NCI-H226 (cell line): ENCODE data around the gene PHLDB2.

Experiments
- DNase-seq: peaks from one replicate; pipeline ENCODE4 v3.0.0-alpha.2; 2015

The PHLDB2 gene

GRCh38 chr3:111967651-111968274, 108.7 kb downstream of the PHLDB2 start:
- peak; percentile 62 for DNase-seq

GRCh38 chr3:111968319-111969054, 109.4 kb downstream of the PHLDB2 start:
- DNase-seq, result no peak

- no peak for DNase-seq
Observed at GRCh38 chr3:111970376-111970775, 111.3 kb downstream of the PHLDB2 start.

- DNase-seq, result no peak
Observed at GRCh38 chr3:111971533-111972130, 112.6 kb downstream of the PHLDB2 start.

- DNase-seq, result no peak
Observed at GRCh38 chr3:111972891-111973290, 113.8 kb downstream of the PHLDB2 start.

- no peak for DNase-seq
Observed at GRCh38 chr3:111975131-111975530, 116.1 kb downstream of the PHLDB2 start.

GRCh38 chr3:111976254-111976653, 117.2 kb downstream of the PHLDB2 start:
- DNase-seq, result no peak

- DNase-seq, result peak; percentile 97
Observed at GRCh38 chr3:111978583-111979433, 119.7 kb downstream of the PHLDB2 start, which contains the start of gene ABHD10. ABHD10 (plus strand) TSS chr3:111979026; CDS start chr3:111979062, 36 bp downstream.

GRCh38 chr3:111979434-111980038, 120.5 kb downstream of the PHLDB2 start:
- DNase-seq, result no peak

- DNase-seq, result no peak
Observed at GRCh38 chr3:111980716-111981456, 121.8 kb downstream of the PHLDB2 start.

GRCh38 chr3:111981457-111981763, 122.3 kb downstream of the PHLDB2 start:
- no peak for DNase-seq

GRCh38 chr3:111984636-111985298, 125.7 kb downstream of the PHLDB2 start:
- DNase-seq, result no peak

- no peak for DNase-seq
Observed at GRCh38 chr3:111986800-111987199, 127.7 kb downstream of the PHLDB2 start.

- DNase-seq, result peak; percentile 41
Observed at GRCh38 chr3:111989061-111989678, 130.1 kb downstream of the PHLDB2 start.

- no peak for DNase-seq
Observed at GRCh38 chr3:111993038-111993437, 134.0 kb downstream of the PHLDB2 start.

- no peak for DNase-seq
Observed at GRCh38 chr3:111998636-111999483, 139.8 kb downstream of the PHLDB2 start, which contains the start of gene TAGLN3. TAGLN3 (plus strand) TSS chr3:111998922; CDS start chr3:111999423, 501 bp downstream.

GRCh38 chr3:111999484-112000324, 140.6 kb downstream of the PHLDB2 start:
- DNase-seq, result no peak

- DNase-seq, result no peak
Observed at GRCh38 chr3:112000367-112000771, 141.3 kb downstream of the PHLDB2 start.

- no peak for DNase-seq
Observed at GRCh38 chr3:112000966-112001365, 141.9 kb downstream of the PHLDB2 start.
